ENCODE measurements around the gene RUNDC3A. TPM values are rescaled to one million over a fixed set of nuclear protein-coding genes. Genes with fewer than 3 reads are reported as not detected.

RUNDC3A gene
- total RNA-seq, 1 experiment from 2014 or later, result 3.6 TPM

GRCh38 chr17:44307387-44308186, 814 bp upstream of the RUNDC3A start:
- intact Hi-C loops (cut with micrococcal nuclease; ENCODE audit: unreplicated experiment) (no loop called here), in situ Hi-C loops (cut with HindIII; ENCODE audit: low pct_unique_long_range_greater_than_20kb, low sequenced_read_pairs) (no loop called here)
- H3K27ac ChIP-seq (ENCODE audit: low read length), result no peak overlapping the region
- H3K36me3 ChIP-seq (ENCODE audit: control insufficient read depth, insufficient read depth, low read length), result no peaks in the 10 kb centered on the region
- no peak for DNase-seq (ENCODE audit: low read depth, low spot score)
- H3K4me3 ChIP-seq (ENCODE audit: low read depth in 2 of 2, low read length in 2 of 2), result peak overlapping the region; percentile 37 to 47
- TF ChIP-seq REST (IDR thresholded peaks at IDR 0.05; ENCODE audit: insufficient read depth in 1 of 2, low read depth in 2 of 2, low read length in 1 of 2), result 0 out of 4 replicates have a peak, but pooled peaks of 1 of the 2 experiments have one; percentile 20
- TF ChIP-seq SIN3A (IDR thresholded peaks at IDR 0.05; ENCODE audit: borderline replicate concordance, insufficient read depth, low read depth, low read length), result no peak
- no peaks in the 10 kb centered on the region for H3K27me3 ChIP-seq (ENCODE audit: control insufficient read depth, insufficient read depth, low read length)
- peak; percentile 87 for ATAC-seq
- ChIA-PET CTCF (no interaction called here), POLR2A (interaction anchor here (0.6 kb wide), 1 partner anchor 834 kb away, joined by 3 read pairs; no protein-coding TSS in a partner anchor)
- H3K4me1 ChIP-seq (ENCODE audit: control insufficient read depth, insufficient read depth, low read length), result peaks cover 4% of the 10 kb centered on the region
- H3K9me3 ChIP-seq (ENCODE audit: control insufficient read depth, insufficient read depth, low read depth, low read length), result no peaks in the 10 kb centered on the region
- no TSS peak for BruUV-seq (replicated peaks)

- Histone ChIP-seq H3K27me3 (ENCODE audit: control insufficient read depth, insufficient read depth, low read length) (no peaks in the 10 kb centered on the region), H3K4me3 (ENCODE audit: low read depth in 2 of 2, low read length in 2 of 2) (peak overlapping the region in 1 of 2 experiments; percentile 37; a peak in 1 of 4 replicates), H3K27ac (ENCODE audit: low read length) (no peak overlapping the region), H3K4me1 (ENCODE audit: control insufficient read depth, insufficient read depth, low read length) (peaks cover 4% of the 10 kb centered on the region), H3K36me3 (ENCODE audit: control insufficient read depth, insufficient read depth, low read length) (no peaks in the 10 kb centered on the region), H3K9me3 (ENCODE audit: control insufficient read depth, insufficient read depth, low read depth, low read length) (no peaks in the 10 kb centered on the region)
- ChIA-PET POLR2A (interaction anchor here (0.6 to 0.7 kb wide), 2 partner anchors 55 to 84 kb away, joined by 3 to 11 read pairs; no protein-coding TSS in a partner anchor), CTCF (interaction anchor here (0.7 kb wide), 1 partner anchor 56 kb away, joined by 12 read pairs; no protein-coding TSS in a partner anchor)
- DNase-seq (ENCODE audit: low read depth, low spot score), result no peak
- intact Hi-C loops (cut with micrococcal nuclease; ENCODE audit: unreplicated experiment), result no loop called here
- in situ Hi-C loops (cut with HindIII; ENCODE audit: low pct_unique_long_range_greater_than_20kb, low sequenced_read_pairs), result no loop called here
- TF ChIP-seq TCF7L2 (IDR thresholded peaks at IDR 0.05; ENCODE audit: low read depth, low read length) (no peak), POLR2AphosphoS5 (IDR thresholded peaks at IDR 0.05; ENCODE audit: low read depth, low read length) (no peak), CTCF (IDR thresholded peaks at IDR 0.05) (no peak), SIN3A (IDR thresholded peaks at IDR 0.05; ENCODE audit: borderline replicate concordance, insufficient read depth, low read depth, low read length) (no peak), REST (IDR thresholded peaks at IDR 0.05; ENCODE audit: insufficient read depth in 1 of 2, low read depth in 2 of 2, low read length in 1 of 2) (no peak)
- ATAC-seq, result no peak
- no TSS peak for BruUV-seq (replicated peaks)
Measured at GRCh38 chr17:44308865-44309264, 464 bp downstream of the RUNDC3A start.

Measured in Panc1 (cell line).